HG03432 (cell line): ENCODE data around the gene STOM.

Source experiments
- ATAC-seq: cut with Tn5 transposase; IDR thresholded peaks from one replicate; pipeline ENCODE4 v1.9.1; 2021; ENCODE audit warnings: mild to moderate bottlenecking, moderate library complexity; ENCODE audit not compliant: unreplicated experiment

STOM gene

DNA sequence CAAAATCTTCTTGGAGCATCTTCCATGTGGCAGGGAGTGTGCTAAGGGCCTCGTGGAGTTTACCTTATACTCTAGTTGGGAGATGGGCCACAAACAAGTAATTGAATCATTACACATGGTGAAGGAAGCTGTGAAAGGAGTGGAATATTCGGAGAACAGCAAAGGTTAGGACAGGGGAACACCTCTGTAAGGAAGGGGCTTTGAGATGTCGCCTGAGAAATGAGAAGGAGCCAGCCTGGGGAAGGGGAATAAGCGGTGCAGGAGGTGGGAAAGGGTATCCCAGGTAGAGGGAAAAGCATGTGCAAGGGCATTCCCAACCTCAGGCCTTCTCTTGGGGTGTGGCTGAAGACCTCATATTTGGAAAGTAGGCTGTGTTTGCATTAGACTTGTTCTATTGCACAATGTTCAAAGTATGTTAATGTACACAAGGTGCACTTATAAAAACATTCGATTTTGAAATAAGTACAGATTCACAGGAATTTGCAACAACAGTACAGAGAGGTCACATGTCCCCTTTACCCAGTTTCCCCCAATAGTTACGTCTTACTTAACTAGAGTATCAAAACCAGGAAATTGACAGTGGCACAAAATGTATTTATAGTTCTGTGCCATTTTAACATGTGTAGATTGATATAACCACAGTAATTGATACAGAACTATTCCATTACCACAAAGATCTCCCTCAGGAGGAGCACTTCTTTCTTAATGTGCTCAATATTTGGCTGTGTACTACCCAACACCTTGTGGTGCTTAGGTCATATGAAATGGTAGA is 2.4 kb upstream of the STOM start:
- no peak for ATAC-seq

DNA sequence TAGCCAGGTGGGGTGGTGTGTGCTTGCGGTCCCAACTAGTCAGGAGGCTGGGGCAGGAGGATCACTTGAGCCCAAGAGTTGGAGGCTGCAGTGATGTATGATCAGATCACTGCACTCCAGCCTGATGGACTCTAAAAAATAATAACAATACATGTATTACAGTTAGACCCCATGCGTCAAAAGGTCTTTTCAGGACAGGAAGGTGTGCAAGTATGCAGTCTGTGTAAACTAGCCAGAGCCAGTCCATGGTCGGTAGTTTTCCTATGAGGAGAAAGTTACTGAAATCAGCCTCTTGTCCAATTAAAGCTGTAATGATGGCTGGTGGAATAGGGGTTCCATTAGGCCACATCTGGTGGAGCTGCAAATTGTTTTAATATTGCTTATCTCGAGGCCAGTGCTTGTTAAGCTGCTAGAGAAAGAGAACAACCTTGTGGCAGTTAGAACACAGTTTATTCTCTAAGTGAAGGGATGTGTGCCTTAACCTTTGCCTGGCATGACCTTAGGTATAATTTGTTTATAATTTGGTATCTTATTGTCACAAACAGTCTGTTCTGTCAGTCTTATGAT is 1.5 kb upstream of the STOM start:
- no peak for ATAC-seq

DNA sequence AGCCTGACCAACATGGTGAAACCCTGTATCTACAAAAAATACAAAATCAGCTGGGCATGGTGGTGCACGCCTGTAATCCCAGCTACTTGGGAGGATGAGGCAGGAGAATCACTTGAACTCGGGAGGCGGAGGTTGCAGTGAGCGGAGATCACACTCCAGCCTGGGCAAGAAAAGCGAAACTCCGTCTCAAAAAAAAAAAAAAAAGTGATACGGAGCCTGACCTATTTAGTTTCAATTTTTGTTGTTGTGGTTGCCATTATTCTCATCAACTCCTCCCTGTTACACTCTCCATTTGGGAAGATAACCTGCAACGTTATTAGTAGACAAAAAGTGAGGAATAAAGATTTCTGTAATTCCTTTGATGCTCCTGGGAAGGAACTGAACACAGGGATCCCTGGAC is 1.3 kb downstream of the STOM start:
- no peak for ATAC-seq

DNA sequence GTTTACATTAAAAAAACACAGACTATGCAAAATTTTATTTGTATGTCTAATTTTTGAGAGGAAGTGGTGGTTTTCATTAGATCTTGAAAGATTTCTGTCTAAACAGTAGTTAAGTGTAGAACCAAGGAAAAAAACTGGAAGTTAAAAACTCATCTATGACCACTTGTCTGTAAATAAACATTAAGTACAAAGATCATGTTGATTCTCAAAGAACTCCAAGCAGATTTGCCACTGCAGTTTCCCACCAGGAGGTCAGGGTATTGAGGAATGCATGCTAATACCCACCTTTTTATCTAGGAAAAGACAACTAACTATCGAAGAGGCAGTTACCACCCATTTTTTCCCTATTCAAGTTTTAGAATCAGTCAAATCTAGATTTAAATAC is 1.9 kb downstream of the STOM start:
- no peak for ATAC-seq

DNA sequence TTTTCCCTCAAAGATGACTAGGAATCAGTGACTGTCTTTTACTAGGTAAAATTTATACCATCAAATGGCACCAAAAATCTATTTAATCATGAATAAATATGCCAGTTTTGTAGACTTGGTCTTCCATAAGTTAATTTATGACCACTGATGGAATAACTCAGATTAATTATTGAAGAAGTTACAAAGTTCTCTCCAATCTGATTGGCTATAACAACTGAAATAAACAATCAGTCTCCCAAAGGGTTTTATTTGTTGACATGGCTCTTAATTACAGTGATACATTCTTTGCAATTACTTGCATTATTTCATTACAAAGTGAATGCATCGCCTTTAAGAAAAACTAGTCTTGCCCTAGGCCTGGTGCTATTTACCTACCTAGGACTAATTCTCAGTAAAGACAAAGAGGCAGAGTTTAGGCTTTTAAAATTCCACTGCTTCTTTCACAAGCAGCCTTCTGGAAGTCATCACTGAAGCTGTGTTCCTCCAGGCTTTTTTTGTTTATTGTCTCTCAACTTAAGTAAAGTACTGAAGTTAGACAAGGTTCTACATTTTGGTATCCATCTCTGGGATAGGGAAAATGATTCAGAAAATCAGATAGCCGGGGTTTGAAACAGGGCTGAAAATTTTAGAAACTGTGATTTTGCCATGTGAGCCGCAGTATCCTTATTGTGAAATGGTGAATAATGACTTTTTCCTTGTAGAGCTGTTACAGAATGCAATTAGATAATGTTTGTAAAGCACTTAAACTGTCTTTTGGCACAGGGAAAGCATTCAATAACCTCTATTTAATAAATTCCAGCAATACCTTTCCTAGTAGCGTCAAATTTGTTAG is 2.5 kb downstream of the STOM start:
- ATAC-seq = no peak

DNA sequence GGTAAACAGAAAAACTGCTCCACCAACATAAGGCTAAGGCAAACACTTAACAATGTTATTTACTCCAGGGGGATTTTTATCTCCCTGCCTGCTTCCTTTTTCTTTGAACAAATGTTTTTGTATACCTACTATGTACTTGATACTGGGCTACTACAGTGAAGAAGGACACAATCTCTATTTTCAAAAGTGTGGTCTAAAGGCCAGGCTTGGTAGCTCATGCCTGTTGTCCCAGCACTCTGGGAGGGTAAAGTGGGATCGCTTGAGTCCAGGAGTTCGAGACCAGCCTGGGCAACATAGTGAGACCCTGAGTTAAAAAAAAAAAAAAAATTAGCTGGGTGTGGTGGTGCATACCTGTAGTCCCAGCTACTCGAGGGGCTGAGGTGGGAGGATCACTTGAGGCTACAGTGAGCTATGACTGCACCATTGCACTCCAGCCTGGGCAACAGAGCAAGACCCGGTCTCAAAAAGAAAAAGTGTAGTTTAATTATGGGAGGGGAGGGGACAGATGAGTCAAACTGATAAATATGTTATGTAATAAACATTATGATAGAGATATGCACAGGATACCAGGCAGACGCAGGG is 3.3 kb downstream of the STOM start:
- ATAC-seq = no peak

DNA sequence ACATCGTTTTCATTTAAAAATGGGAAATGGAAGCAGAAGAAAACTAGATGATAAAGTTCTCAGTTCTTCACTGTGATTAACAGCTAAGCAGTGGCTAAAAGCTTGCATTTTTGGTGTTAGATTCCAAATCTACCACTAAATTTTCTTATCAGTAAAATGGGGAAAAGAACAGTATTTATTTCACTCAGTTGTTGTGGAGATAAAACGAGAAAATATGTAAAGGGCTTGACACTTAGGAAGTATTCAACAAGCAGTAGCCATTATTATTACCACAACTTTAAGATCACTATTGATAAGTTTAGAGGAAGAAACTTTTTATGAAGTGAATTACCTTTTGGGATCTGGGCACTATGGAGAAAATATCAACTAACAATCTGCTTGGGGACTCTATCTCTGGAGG is 4.5 kb downstream of the STOM start:
- ATAC-seq = no peak

DNA sequence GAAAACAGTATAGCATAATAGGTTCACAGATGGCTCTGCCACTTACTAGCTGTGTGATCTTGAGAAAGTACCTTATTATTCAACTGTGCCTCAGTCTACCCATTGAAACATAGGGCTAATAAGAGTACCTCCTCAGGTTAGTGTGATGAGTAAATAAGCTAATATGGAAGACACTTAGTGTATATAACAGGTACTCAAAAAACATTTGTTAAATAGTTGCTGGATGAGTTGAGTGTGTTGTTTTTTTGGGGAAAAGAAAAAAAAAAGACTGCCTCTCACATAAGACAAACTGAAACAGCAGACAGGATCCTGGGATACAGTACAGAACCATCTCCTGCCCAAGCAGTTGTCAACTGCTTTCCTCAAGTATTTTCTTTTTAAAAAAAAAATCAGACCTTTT is 5.2 kb downstream of the STOM start:
- ATAC-seq = no peak

DNA sequence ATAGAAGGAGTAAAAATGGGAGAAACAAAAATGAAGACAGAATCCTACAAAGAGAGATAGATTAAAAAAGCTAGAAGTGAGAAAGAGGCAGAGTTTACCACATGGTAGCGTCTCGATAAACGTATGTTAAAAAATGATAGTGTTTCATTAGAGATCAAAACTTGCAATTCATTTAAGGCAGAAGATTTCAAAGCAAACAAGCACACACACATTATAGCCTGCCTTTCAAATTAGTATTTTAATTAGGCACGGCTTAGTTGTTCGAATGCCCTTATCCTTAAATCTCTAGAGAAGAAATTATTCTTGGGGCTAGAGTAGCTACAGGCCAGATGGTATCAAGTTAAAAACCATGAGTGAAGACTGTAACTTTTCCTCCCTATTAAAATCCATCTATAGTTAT is 6.0 kb downstream of the STOM start:
- no peak for ATAC-seq

DNA sequence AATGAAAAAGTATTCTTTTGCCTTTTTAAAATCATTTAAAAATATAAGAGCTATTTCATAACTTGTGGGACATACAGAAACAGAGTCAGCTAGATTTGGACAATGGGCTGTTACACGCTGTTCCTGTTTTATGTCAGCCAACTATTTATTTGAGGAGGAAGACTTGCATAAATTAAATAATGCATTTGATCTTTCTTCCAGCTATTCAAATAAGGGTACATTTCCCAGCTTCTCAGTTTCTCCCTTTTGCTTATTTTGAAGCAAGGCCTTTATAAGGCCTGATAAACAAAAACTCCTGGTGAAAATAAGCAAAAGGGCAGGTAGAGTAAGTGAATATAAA is 6.5 kb downstream of the STOM start:
- no peak for ATAC-seq

DNA sequence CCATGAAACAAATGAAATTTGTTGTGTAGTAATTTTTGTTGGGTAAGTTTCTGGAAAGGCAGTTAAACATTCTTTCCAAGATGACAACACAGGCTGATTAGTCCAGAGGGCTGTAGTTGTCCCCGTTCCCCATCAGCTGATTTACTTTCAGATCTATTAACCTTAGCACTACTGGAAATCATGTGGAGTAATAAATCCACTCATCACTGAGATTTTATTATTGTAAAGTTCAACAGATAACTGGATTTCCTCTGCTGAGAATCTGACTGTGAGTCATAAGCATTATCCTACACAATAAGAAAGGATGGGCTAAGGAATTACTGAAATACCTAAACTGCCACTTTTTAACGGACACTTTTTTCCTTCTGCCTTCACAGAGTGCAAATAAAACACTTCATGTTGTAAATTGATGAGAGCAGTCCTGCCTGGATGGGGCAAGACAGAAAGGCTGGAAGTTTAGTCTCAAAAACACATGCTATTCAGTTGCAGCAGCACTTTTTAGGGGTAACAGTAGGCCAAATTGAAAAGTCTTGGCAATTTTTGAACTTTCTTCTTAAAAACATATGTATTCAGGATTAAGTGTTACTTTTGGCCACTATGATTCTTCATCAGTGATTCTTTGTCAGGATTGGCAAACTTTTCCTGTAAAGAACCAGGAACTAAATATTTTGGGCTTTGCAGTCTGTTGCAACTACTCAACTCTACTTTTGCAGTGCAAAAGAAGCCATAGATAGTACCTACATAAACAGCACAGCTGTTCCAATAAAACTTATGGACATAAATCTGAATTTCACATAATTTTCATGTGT is 7.0 kb downstream of the STOM start:
- ATAC-seq = no peak

DNA sequence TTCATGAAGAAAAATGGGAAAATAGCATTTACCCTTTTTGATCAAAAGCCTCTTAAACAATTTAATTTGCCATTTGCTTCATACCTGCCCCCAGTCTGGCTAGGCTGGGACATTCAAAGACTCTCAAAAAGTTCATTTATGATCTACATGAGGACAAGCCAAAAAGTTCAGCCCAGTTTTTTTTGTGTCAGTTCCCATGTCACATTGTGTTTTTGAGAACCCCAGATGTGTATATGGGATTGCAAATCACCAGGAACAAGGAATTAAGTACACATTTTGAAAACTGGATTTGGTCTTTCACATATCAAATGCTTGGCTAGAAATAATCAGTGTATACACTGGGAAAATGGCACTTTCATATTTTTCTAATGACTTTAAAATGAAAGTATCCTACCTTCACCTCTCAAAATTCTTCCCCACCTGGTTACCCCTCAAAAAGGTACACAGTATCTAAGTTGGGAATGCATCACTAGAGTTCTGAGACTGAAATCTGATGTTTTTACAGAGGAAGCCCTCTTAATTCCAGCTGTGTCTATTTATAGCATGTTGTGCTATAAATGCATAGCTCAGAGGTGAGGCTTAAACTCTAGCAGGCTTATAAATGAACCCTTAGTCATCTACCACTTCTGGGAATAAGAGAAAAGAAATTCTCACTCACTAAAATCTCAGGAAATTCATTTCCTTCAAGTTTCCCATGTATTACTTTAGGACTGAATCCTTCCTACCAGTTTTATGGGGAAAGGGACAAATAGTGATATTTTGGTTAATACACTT is 9.3 kb downstream of the STOM start:
- ATAC-seq = no peak

DNA sequence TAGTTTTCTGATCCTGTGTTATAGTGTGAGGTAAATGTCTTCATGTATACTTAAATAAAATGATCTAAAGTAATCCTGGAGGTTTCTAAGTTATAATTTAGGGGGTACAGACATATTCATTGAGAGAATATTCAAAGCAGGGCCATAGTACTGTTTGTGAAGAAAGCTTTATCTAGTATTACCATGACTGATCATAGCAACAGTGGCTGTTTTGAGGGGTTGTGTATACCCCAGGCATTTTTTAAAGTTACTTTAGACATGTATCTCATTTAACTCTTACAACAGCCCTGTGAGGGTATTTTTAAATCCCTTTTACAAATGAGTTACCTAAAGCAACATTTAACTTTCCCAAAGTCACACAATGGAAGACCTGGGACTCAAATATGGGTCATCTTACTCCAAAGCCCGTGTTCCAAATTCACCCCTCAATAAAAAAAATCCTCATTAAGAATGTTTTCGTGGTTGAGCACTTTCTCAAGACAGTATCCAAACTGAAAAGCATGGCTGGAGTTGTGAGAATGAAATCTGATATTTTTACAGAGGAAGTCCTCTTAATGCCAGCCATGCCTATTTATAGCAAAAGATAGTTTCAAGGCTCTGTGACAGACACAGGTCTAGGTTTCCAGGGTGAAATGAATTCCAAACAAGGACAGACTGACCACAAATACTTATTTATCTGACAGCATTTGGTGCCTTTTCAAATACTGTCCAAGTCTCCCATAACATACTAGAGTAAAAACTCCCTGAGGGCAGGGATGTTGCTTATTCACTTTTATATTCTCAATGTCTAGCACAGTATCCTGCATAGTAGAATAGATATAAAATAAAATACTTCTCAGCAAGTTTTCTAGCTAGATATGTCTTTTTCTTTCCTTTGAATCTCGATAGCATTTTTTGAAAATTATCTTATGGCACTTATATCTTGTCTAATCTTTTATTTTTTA is 10.4 kb downstream of the STOM start:
- ATAC-seq = peak; percentile 16

DNA sequence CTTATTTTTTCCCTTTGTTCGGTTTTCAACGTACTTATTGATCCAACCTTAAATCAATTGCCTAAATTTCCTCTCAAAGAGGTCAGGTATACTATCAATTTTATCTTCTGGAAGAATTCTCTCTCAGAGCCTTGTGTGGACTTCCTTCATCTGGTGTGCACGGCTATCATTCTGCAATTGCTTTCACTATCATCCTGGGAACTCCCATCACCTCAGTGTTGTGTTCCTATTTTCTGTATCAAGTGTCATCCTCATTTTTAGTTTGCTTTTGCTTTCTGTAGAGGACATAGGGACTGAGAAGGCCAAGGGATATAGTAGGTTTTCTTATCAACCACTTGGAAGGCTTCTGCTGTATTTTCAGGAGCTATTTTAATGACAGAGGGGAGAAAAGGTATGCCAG is 11.3 kb downstream of the STOM start:
- peak; percentile 47 for ATAC-seq

DNA sequence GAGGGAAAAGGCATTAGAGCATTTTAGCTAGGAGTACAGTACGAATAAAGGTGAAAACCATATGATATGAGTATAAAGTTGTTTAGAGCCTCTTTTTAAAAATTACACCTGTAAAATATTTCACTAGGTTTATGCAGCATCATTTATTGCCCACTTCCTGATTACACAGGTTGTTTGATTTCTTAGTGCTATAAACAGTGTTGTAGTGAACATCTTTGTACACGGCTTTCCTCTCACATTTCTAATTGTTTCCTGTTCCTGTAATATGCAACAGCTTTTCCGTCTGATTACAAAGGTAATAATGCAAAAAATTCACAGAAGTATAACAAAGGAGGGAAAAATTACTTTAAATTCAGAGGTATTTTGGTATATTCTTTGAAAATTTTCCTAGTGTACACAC is 13.0 kb downstream of the STOM start:
- no peak for ATAC-seq

DNA sequence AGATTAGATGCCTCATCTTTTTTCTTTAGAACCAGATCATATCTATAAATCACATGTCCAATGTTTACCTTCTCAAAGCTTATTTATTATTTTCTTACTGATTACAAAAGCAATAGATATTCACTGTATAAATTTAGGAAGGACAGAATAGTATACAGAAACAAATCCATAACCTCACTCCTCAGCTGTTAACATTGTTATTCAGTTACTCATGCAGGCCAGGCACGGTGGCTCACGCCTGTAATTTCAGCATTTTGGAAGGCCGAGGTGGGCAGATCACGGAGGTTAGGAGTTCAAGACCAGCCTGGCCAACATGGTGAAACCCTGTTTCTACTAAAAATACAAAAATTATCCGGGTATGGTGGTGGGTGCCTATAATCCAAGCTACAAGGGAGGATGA is 15.3 kb downstream of the STOM start:
- no peak for ATAC-seq

DNA sequence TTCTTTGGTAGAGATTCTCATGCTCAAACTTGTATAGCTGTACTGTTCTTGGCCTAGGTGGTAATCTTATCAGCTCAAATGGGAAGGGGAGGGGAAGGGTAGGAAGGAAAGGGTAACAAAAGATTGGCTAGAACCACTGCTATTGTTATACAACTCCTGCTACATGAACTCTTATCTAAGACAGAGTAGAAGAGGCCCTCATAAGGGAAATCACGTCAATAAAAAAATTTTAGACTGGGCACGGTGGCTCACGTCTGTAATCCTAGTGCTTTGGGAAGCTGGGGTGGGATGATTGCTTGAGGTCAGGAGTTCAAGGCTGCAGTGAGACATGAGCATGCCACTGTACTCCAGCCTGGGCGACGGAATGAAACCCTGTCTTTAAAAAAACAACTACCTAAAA is 15.9 kb downstream of the STOM start:
- peak; percentile 9 for ATAC-seq

DNA sequence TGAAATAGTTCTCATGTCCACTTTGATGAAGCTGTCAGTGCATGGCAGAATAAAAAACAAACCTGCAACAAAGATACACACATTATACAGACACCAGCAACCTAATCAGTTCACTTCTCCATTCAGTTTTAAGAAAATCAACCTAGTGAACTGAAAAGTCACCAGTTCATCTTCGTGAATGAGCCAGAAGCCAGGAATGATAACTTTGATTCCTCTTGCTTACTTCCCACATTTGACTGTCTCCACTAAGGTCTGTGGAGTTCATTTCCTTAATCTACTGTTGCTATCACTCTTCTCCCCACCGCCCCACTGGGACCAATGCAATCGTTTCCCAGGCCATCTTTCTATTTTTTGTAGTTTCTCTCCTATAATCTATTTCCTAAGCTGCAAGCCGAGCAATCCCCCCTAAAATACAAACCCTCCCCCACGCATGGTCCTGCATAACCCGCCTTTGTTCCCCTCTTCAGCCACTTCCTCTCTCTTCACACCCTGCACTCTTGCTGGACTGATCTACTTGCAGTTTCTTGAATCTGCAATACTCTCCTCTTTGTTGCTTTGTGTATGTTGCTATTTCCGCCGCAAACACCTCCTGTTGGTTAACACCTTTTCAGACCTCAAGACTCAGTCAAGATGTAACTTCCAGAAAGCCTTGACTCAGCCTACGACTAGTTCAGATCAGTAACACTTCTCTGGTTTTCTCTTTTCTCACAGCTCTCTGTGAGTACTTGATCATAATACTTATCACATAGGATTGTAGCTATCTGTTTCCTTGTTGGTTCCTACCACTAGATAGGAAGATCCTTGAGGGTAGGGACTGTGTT is 16.6 kb downstream of the STOM start:
- ATAC-seq = peak; percentile 98
